Thyroid gland (tissue), 4 donors: ENCODE data around the gene SYT1. TPM values are rescaled to one million over a fixed set of nuclear protein-coding genes. Genes with fewer than 3 reads are reported as not detected.

ENCODE experiments used
- DNase-seq, 2 donors: peaks; one replicate each; pipeline ENCODE4 v3.0.0-alpha.2; 2019
- H3K27ac ChIP-seq, 3 donors: fragments of 200-600 bp; sonication (generic); 1 replicate in 2 of 3; 2 replicates in 1 of 3; pipeline ENCODE4 v1.5.1; 2016 to 2019; ENCODE audit warnings: mild to moderate bottlenecking in 1 of 3, moderate library complexity in 1 of 3
- H3K27me3 ChIP-seq: fragments of 200-600 bp; sonication (generic); one replicate; pipeline ENCODE4 v1.5.1; 2019
- H3K36me3 ChIP-seq, 2 donors: fragments of 200-600 bp; sonication (generic); one replicate each; pipeline ENCODE4 v1.5.1; 2016 to 2019
- H3K4me1 ChIP-seq, 2 donors: fragments of 200-600 bp; sonication (generic); one replicate each; pipeline ENCODE4 v1.5.1; 2017 to 2019
- H3K4me3 ChIP-seq, 3 donors: fragments of 200-600 bp; sonication (generic); replicated peaks in 1 of 3; 1 replicate in 2 of 3; 2 replicates in 1 of 3; pipeline ENCODE4 v1.5.1; 2016; ENCODE audit warnings: mild to moderate bottlenecking in 1 of 3
- H3K9me3 ChIP-seq: fragments of 200-600 bp; sonication (generic); one replicate; pipeline ENCODE4 v1.5.1; 2017
- CTCF ChIP-seq, 6 experiments: fragments of 200-600 bp in 3 of 6; fragments of 450-650 bp in 3 of 6; sonication (generic) in 3 of 6; IDR thresholded peaks; one replicate each; pipeline ENCODE4 v1.5.1; 2016 to 2019; ENCODE audit warnings: antibody characterized with exemption in 6 of 6, mild to moderate bottlenecking in 2 of 6, inconsistent platforms in 1 of 6, moderate library complexity in 1 of 6
- POLR2A ChIP-seq, 2 donors: fragments of 450-650 bp; IDR thresholded peaks; one replicate each; pipeline ENCODE4 v1.6.1; 2017; ENCODE audit warnings: antibody characterized with exemption in 2 of 2, mild to moderate bottlenecking in 2 of 2, moderate library complexity in 1 of 2
- WGBS, 2 donors: methylation state at CpG; one replicate each; pipeline ENCODE4 v1.1.5; 2017; 5-methylcytosine and 5-hydroxymethylcytosine counted together
- intact Hi-C: fragments of 100-400 bp; cut with DNase I; formaldehyde crosslinking; loops from one replicate; pipeline ENCODE4 v1.15.1; 2023
- total RNA-seq, 4 donors: library from RNA; depleted of rRNA; stranded (reverse); fragments of >200 nt; gene quantifications; one replicate each; pipeline ENCODE4 v1.2.3, GENCODE V29; 2016

The SYT1 gene
- total RNA-seq, 4 donors from 2014 or later, result 0.58 to 2.4 (median 1.2) TPM

GRCh38 chr12:78933014-78933413 lies 68.4 kb downstream of the SYT1 start:
- no peaks in the 10 kb centered on the region for H3K27me3 ChIP-seq
- no peak for TF ChIP-seq POLR2A (IDR thresholded peaks at IDR 0.05)
- TF ChIP-seq CTCF (IDR thresholded peaks at IDR 0.05), result no peak
- H3K27ac ChIP-seq, result no peak overlapping the region
- no peaks in the 10 kb centered on the region for H3K9me3 ChIP-seq
- no peaks in the 10 kb centered on the region for H3K4me1 ChIP-seq
- intact Hi-C loops, result no loop called here
- whole genome bisulfite sequencing, 2 donors, result 73 to 82% methylated on average over 2 of the region's 2 CpGs
- no peaks in the 10 kb centered on the region for H3K36me3 ChIP-seq
- no peak overlapping the region for H3K4me3 ChIP-seq
- no peak for DNase-seq

GRCh38 chr12:78938341-78939084 lies 73.9 kb downstream of the SYT1 start:
- intact Hi-C loops, result no loop called here
- TF ChIP-seq POLR2A (IDR thresholded peaks at IDR 0.05), result no peak
- TF ChIP-seq CTCF (IDR thresholded peaks at IDR 0.05), result no peak
- Histone ChIP-seq H3K4me1 (no peaks in the 10 kb centered on the region), H3K4me3 (no peak overlapping the region), H3K9me3 (no peaks in the 10 kb centered on the region), H3K36me3 (no peaks in the 10 kb centered on the region), H3K27me3 (no peaks in the 10 kb centered on the region), H3K27ac (no peak overlapping the region)
- 85% methylated on average over 4 of the region's 4 CpGs for WGBS, 2 donors
- no peak for DNase-seq

- intact Hi-C loops, result no loop called here
- no peaks in the 10 kb centered on the region for H3K27me3 ChIP-seq
- H3K4me1 ChIP-seq, result no peaks in the 10 kb centered on the region
- H3K4me3 ChIP-seq, result no peak overlapping the region
- no peaks in the 10 kb centered on the region for H3K9me3 ChIP-seq
- H3K36me3 ChIP-seq, result no peaks in the 10 kb centered on the region
- H3K27ac ChIP-seq, result no peak overlapping the region
- TF ChIP-seq CTCF (IDR thresholded peaks at IDR 0.05) (no peak), POLR2A (IDR thresholded peaks at IDR 0.05) (no peak)
- no peak for DNase-seq
Observed at GRCh38 chr12:78949532-78949931, 85.0 kb downstream of the SYT1 start.

- no peaks in the 10 kb centered on the region for H3K4me1 ChIP-seq
- no peaks in the 10 kb centered on the region for H3K9me3 ChIP-seq
- H3K4me3 ChIP-seq, result no peak overlapping the region
- no peak for DNase-seq
- WGBS, 2 donors, result 69 to 78% methylated on average over 11 of the region's 11 CpGs
- intact Hi-C loops, result no loop called here
- H3K27ac ChIP-seq, result no peak overlapping the region
- no peaks in the 10 kb centered on the region for H3K36me3 ChIP-seq
- H3K27me3 ChIP-seq, result no peaks in the 10 kb centered on the region
- TF ChIP-seq CTCF (IDR thresholded peaks at IDR 0.05) (no peak), POLR2A (IDR thresholded peaks at IDR 0.05) (no peak)
Observed at GRCh38 chr12:78951803-78952551, 87.4 kb downstream of the SYT1 start.

- no peak overlapping the region for H3K4me3 ChIP-seq
- H3K27ac ChIP-seq, result no peak overlapping the region
- H3K27me3 ChIP-seq, result no peaks in the 10 kb centered on the region
- H3K4me1 ChIP-seq, result no peaks in the 10 kb centered on the region
- no peak for DNase-seq
- no peaks in the 10 kb centered on the region for H3K9me3 ChIP-seq
- intact Hi-C loops, result no loop called here
- TF ChIP-seq POLR2A (IDR thresholded peaks at IDR 0.05) (no peak), CTCF (IDR thresholded peaks at IDR 0.05) (no peak)
- WGBS, 2 donors, result 94% methylated on average over 1 of the region's 1 CpG
- H3K36me3 ChIP-seq, result no peaks in the 10 kb centered on the region
Observed at GRCh38 chr12:78952552-78952929, 88.0 kb downstream of the SYT1 start.
